ENCODE results near the gene PRELP. TPM values are rescaled to one million over a fixed set of nuclear protein-coding genes. Genes with fewer than 3 reads are reported as not detected.

PRELP gene
- total RNA-seq, 4 donors from 2014 or later: 16.1 to 65.0 (median 20.7) TPM

GRCh38 chr1:203526572-203526971 is 51.0 kb downstream of the PRELP start:
- DNase-seq (ENCODE audit: low spot score in 2 of 2): peak in 1 of 2 donors; percentile 45
- intact Hi-C loops (cut with DNase I; ENCODE audit: low total_unique reads): no loop called here
- H3K4me3 ChIP-seq (ENCODE audit: low read depth, poor library complexity, severe bottlenecking): no peak overlapping the region
- 23 to 27% methylated on average over 6 of the region's 6 CpGs for WGBS, 2 donors
- TF ChIP-seq CTCF (IDR thresholded peaks at IDR 0.05) (no peak), POLR2A (IDR thresholded peaks at IDR 0.05) (no peak)

- no peak for DNase-seq (ENCODE audit: low spot score in 2 of 2)
- no peak overlapping the region for H3K4me3 ChIP-seq (ENCODE audit: low read depth, poor library complexity, severe bottlenecking)
- no peak for TF ChIP-seq POLR2A (IDR thresholded peaks at IDR 0.05)
- no peak for TF ChIP-seq CTCF (IDR thresholded peaks at IDR 0.05)
- intact Hi-C loops (cut with DNase I; ENCODE audit: low total_unique reads): no loop called here
Observed at GRCh38 chr1:203527013-203527412, 51.4 kb downstream of the PRELP start.

GRCh38 chr1:203528063-203528462 is 52.5 kb downstream of the PRELP start:
- H3K4me3 ChIP-seq (ENCODE audit: low read depth, poor library complexity, severe bottlenecking): no peak overlapping the region
- intact Hi-C loops (cut with DNase I; ENCODE audit: low total_unique reads): no loop called here
- no peak for TF ChIP-seq CTCF (IDR thresholded peaks at IDR 0.05)
- TF ChIP-seq POLR2A (IDR thresholded peaks at IDR 0.05): no peak
- DNase-seq (ENCODE audit: low spot score in 2 of 2): no peak
- 82 to 88% methylated on average over 3 of the region's 3 CpGs for WGBS, 2 donors

- no peak overlapping the region for H3K4me3 ChIP-seq (ENCODE audit: low read depth, poor library complexity, severe bottlenecking)
- 70 to 75% methylated on average over 6 of the region's 6 CpGs for WGBS, 2 donors
- DNase-seq (ENCODE audit: low spot score in 2 of 2): no peak
- no peak for TF ChIP-seq CTCF (IDR thresholded peaks at IDR 0.05)
- no peak for TF ChIP-seq POLR2A (IDR thresholded peaks at IDR 0.05)
- intact Hi-C loops (cut with DNase I; ENCODE audit: low total_unique reads): no loop called here
Observed at GRCh38 chr1:203528976-203529835, 53.6 kb downstream of the PRELP start.

- 78 to 79% methylated on average over 3 of the region's 3 CpGs for WGBS, 2 donors
- intact Hi-C loops (cut with DNase I; ENCODE audit: low total_unique reads): no loop called here
- DNase-seq (ENCODE audit: low spot score in 2 of 2): no peak
- no peak overlapping the region for H3K4me3 ChIP-seq (ENCODE audit: low read depth, poor library complexity, severe bottlenecking)
- TF ChIP-seq POLR2A (IDR thresholded peaks at IDR 0.05) (no peak), CTCF (IDR thresholded peaks at IDR 0.05) (no peak)
Observed at GRCh38 chr1:203531063-203531462, 55.5 kb downstream of the PRELP start.

- TF ChIP-seq POLR2A (IDR thresholded peaks at IDR 0.05): no peak
- TF ChIP-seq CTCF (IDR thresholded peaks at IDR 0.05): no peak
- no peak overlapping the region for H3K4me3 ChIP-seq (ENCODE audit: low read depth, poor library complexity, severe bottlenecking)
- no peak for DNase-seq (ENCODE audit: low spot score in 2 of 2)
- intact Hi-C loops (cut with DNase I; ENCODE audit: low total_unique reads): no loop called here
Observed at GRCh38 chr1:203534012-203534411, 58.4 kb downstream of the PRELP start.

All from lower leg skin (tissue), 4 donors.